Psoas muscle (tissue), 8 donors: ENCODE data around the gene SPEN. TPM values are rescaled to one million over a fixed set of nuclear protein-coding genes. Genes with fewer than 3 reads are reported as not detected.
"Not testable (repeated sequence)": the region's sequence is repeated elsewhere in the genome, so short reads cannot be mapped to it uniquely, and the experiment has no call there.

ENCODE experiments used
- ATAC-seq, 4 donors: fragments of 200-7000 bp; cut with Tn5 transposase; one replicate each; pipeline ENCODE4 v1.9.1; 2020; ENCODE audit warnings: moderate library complexity in 3 of 4, mild to moderate bottlenecking in 2 of 4
- DNase-seq, 2 donors: peaks; one replicate each; pipeline ENCODE4 v3.0.0-alpha.2; 2020
- H3K27ac ChIP-seq: fragments of 200-600 bp; one replicate; pipeline ENCODE4 v1.8.0; 2022
- H3K27me3 ChIP-seq, 3 donors: fragments of 200-600 bp in 1 of 3; one replicate each; pipeline versions ENCODE4 v1.6.1 to v1.8.0; 2013 to 2022; ENCODE audit warnings: low read length in 2 of 3, mild to moderate bottlenecking in 2 of 3, moderate library complexity in 1 of 3; ENCODE audit not compliant: insufficient read depth in 3 of 3
- H3K36me3 ChIP-seq, 2 donors: fragments of 200-600 bp in 1 of 2; one replicate each; pipeline versions ENCODE4 v1.6.1 to v1.8.0; 2013 to 2022; ENCODE audit warnings: low read depth in 1 of 2, mild to moderate bottlenecking in 1 of 2, moderate library complexity in 1 of 2; ENCODE audit not compliant: insufficient read depth in 1 of 2
- H3K4me1 ChIP-seq: fragments of 200-600 bp; one replicate; pipeline ENCODE4 v1.8.0; 2022
- H3K4me3 ChIP-seq: fragments of 200-600 bp; one replicate; pipeline ENCODE4 v1.8.0; 2022; ENCODE audit warnings: mild to moderate bottlenecking
- H3K9me3 ChIP-seq: fragments of 200-600 bp; one replicate; pipeline ENCODE4 v1.8.0; 2022
- CTCF ChIP-seq: fragments of 200-600 bp; IDR thresholded peaks from one replicate; pipeline ENCODE4 v1.8.0; 2022; ENCODE audit warnings: antibody characterized with exemption
- WGBS, 3 donors: extraction: QIAGEN DNeasy Blood & Tissue Kit; methylation state at CpG; one replicate each; pipeline versions ENCODE4 v1.1.6 to v1.1.7; 2013; 5-methylcytosine and 5-hydroxymethylcytosine counted together
- intact Hi-C, 2 donors: fragments of 100-400 bp; cut with DNase I; formaldehyde crosslinking; loops; one replicate each; pipeline versions ENCODE4 v1.11.0 to v1.14.2; 2022
- polyA plus RNA-seq, 3 donors: library from polyadenylated mRNA; stranded (reverse); fragments of 200-250 nt; gene quantifications; one replicate each; pipeline ENCODE4 v1.2.3, GENCODE V29; 2013
- total RNA-seq, 4 donors: library from RNA; stranded (reverse); fragmentation: NEBNext Ultra II Directional in 2 of 4; extraction: Animal tissue kit (Norgen Biotek cat#: 25700) in 2 of 4; gene quantifications; one replicate each; pipeline versions ENCODE4 v1.2.1 to v1.2.4, GENCODE V29; 2021 to 2023
- donor health status: healthy with polysubstance abuse.
- donor health status: DM: no; HTN: no; CAD: no; lungs with moderate emphysema.
- donor health status: Bipolar disorder and iron deficiency.
- donor health status: healthy.
- donor health status: DM: yes; HTN: yes; CAD: no.
- donor health status: DM: no; HTN: no; CAD: no.
- donor health status: DM: no; HTN: no; CAD: no.
- donor health status: DM: yes; HTN: yes; CAD: no.

The SPEN gene
- total and polyA plus RNA-seq, 7 donors: 10.2 to 46.5 (median 38.3) TPM

GRCh38 chr1:15802234-15802965 is 45.1 kb upstream of the SPEN start:
- Histone ChIP-seq H3K4me3 (no peak overlapping the region), H3K27ac (no peak overlapping the region), H3K36me3 (no peaks in the 10 kb centered on the region), H3K9me3 (no peaks in the 10 kb centered on the region), H3K27me3 (no peaks in the 10 kb centered on the region), H3K4me1 (peaks cover 10% of the 10 kb centered on the region)
- intact Hi-C loops: no loop called here
- no peak for DNase-seq
- no peak for ATAC-seq
- no peak for TF ChIP-seq CTCF
- 84 to 89% (median 85%) methylated on average over 17 of the region's 17 CpGs for WGBS, 3 donors

GRCh38 chr1:15803380-15803779 is 44.1 kb upstream of the SPEN start:
- intact Hi-C loops: no loop called here
- no peaks in the 10 kb centered on the region for H3K27me3 ChIP-seq
- peaks cover 10% of the 10 kb centered on the region for H3K4me1 ChIP-seq
- peak; percentile 26 for TF ChIP-seq CTCF
- no peaks in the 10 kb centered on the region for H3K9me3 ChIP-seq
- DNase-seq (no peak), ATAC-seq (no peak)
- H3K27ac ChIP-seq: no peak overlapping the region
- 41 to 46% (median 43%) methylated on average over 4 of the region's 4 CpGs for WGBS, 3 donors
- no peaks in the 10 kb centered on the region for H3K36me3 ChIP-seq
- H3K4me3 ChIP-seq: no peak overlapping the region

GRCh38 chr1:15804060-15804459 is 43.4 kb upstream of the SPEN start:
- TF ChIP-seq CTCF: no peak
- 73 to 85% (median 80%) methylated on average over 8 of the region's 8 CpGs for WGBS, 3 donors
- H3K4me3 ChIP-seq: no peak overlapping the region
- H3K4me1 ChIP-seq: peaks cover 6% of the 10 kb centered on the region
- no peaks in the 10 kb centered on the region for H3K36me3 ChIP-seq
- H3K9me3 ChIP-seq: no peaks in the 10 kb centered on the region
- DNase-seq (no peak), ATAC-seq (no peak)
- H3K27me3 ChIP-seq: no peaks in the 10 kb centered on the region
- intact Hi-C loops: no loop called here
- H3K27ac ChIP-seq: no peak overlapping the region

- 84 to 91% (median 90%) methylated on average over 10 of the region's 10 CpGs for WGBS, 3 donors
- ATAC-seq (no peak), DNase-seq (no peak)
- H3K27me3 ChIP-seq: no peaks in the 10 kb centered on the region
- H3K9me3 ChIP-seq: no peaks in the 10 kb centered on the region
- no peak for TF ChIP-seq CTCF
- no peak overlapping the region for H3K27ac ChIP-seq
- no peaks in the 10 kb centered on the region for H3K4me1 ChIP-seq
- H3K4me3 ChIP-seq: no peak overlapping the region
- intact Hi-C loops: no loop called here
- H3K36me3 ChIP-seq: no peaks in the 10 kb centered on the region
Measured at GRCh38 chr1:15807121-15807520, 40.4 kb upstream of the SPEN start.

- H3K9me3 ChIP-seq, H3K4me1 ChIP-seq, H3K36me3 ChIP-seq, H3K27ac ChIP-seq, intact Hi-C loops, DNase-seq, H3K27me3 ChIP-seq, ATAC-seq, H3K4me3 ChIP-seq: not testable (repeated sequence)
- WGBS, 3 donors: 84 to 88% (median 87%) methylated on average over 11 of the region's 11 CpGs
Measured at GRCh38 chr1:15807549-15807948, 40.0 kb upstream of the SPEN start, which contains the start of gene UQCRHL. Gene UQCRHL, minus strand, starts transcription at chr1:15807649. Its CDS starts 0 bp downstream, at chr1:15807649.
